22Rv1 (cell line): ENCODE results near the gene ERVFRD-1.

ENCODE experiments used
- H3K27ac ChIP-seq: fragments of 450-650 bp; 2 replicates; pipeline ENCODE4 v1.5.1; 2017
- CTCF ChIP-seq: fragments of 450-650 bp; IDR thresholded peaks from 2 replicates; pipeline ENCODE4 v1.5.1; 2017; ENCODE audit warnings: mild to moderate bottlenecking
- ZFX ChIP-seq: fragments of 450-650 bp; IDR thresholded peaks from 2 replicates; pipeline ENCODE4 v1.6.1; 2017; ENCODE audit warnings: antibody characterized with exemption, borderline replicate concordance

ERVFRD-1 gene

GRCh38 chr6:11149551-11149950 is 38.0 kb upstream of the ERVFRD-1 start:
- no peak overlapping the region for H3K27ac ChIP-seq
- TF ChIP-seq CTCF = no peak
- no peak for TF ChIP-seq ZFX

GRCh38 chr6:11146117-11146826 is 34.7 kb upstream of the ERVFRD-1 start:
- H3K27ac ChIP-seq = no peak overlapping the region

DNA sequence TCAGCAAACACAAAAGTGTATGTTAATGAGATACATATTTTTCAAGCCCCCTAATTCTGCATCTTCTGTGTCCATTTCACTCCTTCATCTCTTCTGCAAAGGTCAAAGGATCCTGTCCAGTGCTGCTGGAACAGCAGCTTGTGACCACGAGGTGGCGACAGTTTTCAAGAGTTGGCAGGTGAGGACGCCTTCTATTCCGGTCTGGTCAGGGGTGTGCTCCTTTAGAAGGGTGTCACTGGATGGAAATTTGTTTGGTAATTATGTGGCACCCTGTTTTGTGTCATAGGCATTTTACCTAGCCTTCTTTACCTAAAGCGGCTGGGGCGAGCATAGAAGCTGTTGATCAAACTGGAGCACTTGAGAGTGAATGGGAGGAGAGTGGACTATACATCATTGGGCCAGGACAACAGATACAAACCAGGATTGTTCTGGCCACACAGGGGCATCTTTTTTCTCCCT is 32.9 kb upstream of the ERVFRD-1 start:
- H3K27ac ChIP-seq = no peak overlapping the region

More at GRCh38 chr6:11146117-11146826, 34.7 kb upstream of the ERVFRD-1 start:
- no peak for TF ChIP-seq ZFX

DNA sequence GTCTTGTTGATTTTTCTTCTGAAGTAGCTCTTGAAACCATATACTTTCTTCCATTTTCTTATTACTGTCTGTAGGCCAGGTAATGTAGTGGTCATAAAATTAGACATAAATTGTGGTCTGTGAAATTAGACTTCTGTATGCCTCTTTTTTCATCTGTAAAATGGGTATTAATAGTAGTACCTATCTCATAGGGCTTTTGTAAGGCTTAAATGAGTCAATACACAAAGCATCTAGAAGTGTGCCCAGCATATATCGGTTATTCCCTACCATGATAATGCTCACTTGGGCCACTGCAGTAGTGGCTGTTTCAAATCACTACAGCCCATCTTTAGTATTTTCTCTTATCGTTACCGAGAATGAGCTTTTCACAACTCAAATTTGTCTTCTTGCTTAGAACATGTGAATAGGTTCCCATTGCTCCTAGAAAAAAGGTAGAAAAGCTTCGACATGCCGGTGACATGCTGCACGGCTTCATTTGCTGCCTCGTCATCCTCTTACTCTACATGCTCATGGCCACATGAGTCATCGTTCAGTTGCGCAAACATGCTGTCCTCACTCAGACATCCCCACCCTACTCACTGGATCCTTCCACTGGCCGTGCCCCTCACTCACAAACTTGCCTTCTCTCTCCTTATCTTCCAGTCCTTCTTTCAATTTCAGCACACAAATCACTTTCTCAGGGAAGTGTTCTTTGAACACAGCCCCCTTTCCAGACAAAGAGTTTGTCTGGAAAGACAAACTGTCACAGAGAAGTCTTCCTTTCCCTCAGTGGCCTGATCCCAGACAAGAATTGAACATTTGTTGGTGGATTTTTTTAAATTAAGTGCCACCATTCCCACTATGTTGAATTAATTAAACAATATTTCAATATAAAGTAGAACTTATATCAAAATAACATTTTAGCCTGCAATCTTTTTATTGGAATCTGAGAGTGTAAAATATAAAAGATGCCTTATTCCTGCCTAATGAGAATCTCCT is 32.2 kb upstream of the ERVFRD-1 start:
- no peak overlapping the region for H3K27ac ChIP-seq
- TF ChIP-seq CTCF (no peak), ZFX (no peak)

More for the DNA sequence above, 32.9 kb upstream of the ERVFRD-1 start:
- TF ChIP-seq CTCF = peak; percentile 87
- no peak for TF ChIP-seq ZFX

GRCh38 chr6:11142296-11143027 is 30.9 kb upstream of the ERVFRD-1 start:
- H3K27ac ChIP-seq = no peak overlapping the region
- no peak for TF ChIP-seq ZFX
- no peak for TF ChIP-seq CTCF

DNA sequence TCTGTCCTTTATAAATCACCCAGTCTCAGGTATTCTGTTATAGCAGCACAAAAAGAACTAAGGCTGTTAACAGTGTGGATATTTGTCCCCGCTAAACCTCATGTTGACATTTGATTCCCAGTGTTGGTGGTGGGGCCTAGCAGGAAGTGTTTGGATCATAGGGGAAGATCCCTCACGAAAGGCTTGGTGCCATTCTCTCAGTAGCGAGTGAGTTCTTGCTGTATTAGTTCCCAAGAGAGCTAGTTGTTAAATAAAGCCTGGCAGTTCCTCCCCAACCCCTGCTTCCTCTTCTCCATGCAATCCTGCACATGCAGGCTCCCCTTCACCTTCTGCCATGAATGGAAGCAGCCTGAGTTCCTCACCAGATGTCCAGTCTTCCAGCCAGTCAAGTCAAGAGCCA is 29.8 kb upstream of the ERVFRD-1 start:
- no peak for TF ChIP-seq ZFX
- TF ChIP-seq CTCF = no peak
- H3K27ac ChIP-seq = no peak overlapping the region

DNA sequence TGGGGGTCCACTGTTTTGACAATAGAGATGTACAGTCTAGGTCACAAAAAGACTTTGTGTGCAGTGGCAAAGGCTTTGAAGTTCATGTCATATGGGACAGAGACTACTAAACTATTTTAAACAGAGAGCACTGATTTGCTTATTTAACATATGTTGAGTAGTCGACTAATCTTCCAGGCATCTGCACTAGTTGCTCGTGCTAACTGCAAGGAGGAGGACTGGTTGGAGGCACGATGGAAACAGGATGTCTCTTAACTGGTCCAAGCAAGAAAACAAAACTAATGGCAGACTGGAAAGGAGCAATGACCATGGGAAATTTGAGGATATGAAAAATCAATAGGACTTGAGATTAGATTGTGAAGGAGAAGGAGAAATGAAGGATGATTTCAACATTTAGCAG is 28.5 kb upstream of the ERVFRD-1 start:
- H3K27ac ChIP-seq = no peak overlapping the region
- TF ChIP-seq CTCF (no peak), ZFX (no peak)
